D721Med (cell line): ENCODE data around the gene POFUT1.

ENCODE experiments used
- DNase-seq: peaks from one replicate; pipeline ENCODE4 v3.0.0; 2011; ENCODE audit warnings: low spot score; ENCODE audit not compliant: insufficient read length
- FAIRE-seq: peaks from 2 replicates; lab custom pipeline; 2011; peaks lifted over from hg19 to GRCh38; lab: Jason Lieb, UNC
- TF ChIP-seq, protein P1 (sequence below): IDR thresholded peaks from 2 replicates; pipeline ENCODE4 v1.5.1; 2012; ENCODE audit warnings: mild to moderate bottlenecking, control low read depth; ENCODE audit not compliant: insufficient read depth; ENCODE audit errors: missing control alignments

The POFUT1 gene

DNA sequence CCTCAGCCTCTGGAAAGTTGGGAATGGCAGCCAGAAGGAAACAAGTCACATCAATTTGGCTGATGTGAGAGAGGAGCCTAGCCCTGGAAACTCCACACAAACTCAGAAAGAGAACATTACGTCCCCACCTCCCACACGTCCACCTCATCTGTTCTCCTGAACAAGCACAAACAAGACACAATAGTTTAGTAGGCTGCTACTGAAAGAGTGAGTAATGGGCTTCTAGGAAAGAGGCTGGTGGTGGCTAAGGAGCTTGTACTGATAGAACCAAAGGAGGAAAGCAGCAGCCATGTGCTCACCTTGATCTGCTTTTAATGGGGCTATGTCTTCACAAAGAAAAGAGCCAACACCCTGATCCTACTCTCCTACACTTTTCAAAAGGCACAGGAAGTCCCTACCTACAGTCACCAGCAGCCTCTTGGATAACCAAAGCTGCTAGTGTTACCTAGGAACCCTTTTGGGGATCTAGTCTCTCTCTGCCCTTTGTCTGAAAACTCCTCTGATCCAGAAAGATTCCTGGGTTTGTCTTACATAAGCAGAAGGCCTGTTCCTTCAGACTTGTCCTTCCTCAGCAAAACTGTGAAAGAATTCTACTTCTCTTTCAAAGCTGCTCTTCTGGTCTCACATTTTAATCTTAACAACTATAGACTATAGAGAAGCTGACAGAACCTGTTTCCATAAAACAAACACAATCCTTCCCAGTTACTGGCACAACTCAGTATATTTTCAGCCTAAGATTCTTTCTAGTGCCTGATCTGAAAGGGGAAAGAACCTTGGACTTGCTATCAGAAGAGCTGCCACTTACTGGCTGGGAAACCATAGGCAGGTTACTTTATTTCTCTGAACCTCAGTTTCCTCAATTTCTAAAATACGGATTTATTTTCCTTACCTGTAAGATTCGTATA, 3.2 kb upstream of the POFUT1 start:
- DNase-seq: no peak
- FAIRE-seq: no peak
- TF ChIP-seq, protein P1, sequence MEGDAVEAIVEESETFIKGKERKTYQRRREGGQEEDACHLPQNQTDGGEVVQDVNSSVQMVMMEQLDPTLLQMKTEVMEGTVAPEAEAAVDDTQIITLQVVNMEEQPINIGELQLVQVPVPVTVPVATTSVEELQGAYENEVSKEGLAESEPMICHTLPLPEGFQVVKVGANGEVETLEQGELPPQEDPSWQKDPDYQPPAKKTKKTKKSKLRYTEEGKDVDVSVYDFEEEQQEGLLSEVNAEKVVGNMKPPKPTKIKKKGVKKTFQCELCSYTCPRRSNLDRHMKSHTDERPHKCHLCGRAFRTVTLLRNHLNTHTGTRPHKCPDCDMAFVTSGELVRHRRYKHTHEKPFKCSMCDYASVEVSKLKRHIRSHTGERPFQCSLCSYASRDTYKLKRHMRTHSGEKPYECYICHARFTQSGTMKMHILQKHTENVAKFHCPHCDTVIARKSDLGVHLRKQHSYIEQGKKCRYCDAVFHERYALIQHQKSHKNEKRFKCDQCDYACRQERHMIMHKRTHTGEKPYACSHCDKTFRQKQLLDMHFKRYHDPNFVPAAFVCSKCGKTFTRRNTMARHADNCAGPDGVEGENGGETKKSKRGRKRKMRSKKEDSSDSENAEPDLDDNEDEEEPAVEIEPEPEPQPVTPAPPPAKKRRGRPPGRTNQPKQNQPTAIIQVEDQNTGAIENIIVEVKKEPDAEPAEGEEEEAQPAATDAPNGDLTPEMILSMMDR: no peak

DNA sequence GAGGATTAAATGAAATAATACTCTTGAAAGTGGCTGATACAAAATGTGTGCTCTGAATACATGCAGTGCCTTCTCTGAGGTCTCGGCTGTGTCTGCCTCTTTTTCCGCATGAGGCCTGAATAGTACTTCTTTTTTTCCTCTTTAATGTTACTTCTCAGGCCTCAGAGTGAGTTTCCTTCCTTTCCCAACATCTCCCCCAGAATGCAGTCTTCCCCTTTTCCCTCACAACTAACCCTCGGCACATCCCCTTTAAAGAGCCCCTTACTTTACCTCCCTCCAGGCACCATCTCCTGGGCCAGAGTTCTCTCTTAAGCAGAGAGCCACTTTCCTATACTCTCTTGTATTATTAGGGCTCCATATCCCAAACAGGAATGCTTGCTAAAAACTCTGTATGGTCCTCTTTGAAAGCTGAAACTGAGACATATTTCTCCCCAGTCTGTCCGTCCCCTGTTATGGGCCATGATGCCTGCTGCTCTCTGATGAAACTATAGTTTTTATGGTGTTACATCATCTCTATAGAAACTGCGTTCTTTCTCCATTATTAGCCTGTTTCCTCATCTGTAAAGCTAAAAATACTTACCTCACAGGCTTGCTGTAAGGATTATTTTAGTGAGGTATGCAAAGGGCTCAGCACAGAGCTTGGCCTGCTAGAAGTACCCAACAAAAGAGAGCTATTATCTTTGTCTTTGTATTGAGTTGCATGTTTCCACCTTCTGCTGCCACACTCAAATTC, 2.4 kb upstream of the POFUT1 start:
- TF ChIP-seq, protein P1: no peak
- DNase-seq (no peak), FAIRE-seq (no peak)

DNA sequence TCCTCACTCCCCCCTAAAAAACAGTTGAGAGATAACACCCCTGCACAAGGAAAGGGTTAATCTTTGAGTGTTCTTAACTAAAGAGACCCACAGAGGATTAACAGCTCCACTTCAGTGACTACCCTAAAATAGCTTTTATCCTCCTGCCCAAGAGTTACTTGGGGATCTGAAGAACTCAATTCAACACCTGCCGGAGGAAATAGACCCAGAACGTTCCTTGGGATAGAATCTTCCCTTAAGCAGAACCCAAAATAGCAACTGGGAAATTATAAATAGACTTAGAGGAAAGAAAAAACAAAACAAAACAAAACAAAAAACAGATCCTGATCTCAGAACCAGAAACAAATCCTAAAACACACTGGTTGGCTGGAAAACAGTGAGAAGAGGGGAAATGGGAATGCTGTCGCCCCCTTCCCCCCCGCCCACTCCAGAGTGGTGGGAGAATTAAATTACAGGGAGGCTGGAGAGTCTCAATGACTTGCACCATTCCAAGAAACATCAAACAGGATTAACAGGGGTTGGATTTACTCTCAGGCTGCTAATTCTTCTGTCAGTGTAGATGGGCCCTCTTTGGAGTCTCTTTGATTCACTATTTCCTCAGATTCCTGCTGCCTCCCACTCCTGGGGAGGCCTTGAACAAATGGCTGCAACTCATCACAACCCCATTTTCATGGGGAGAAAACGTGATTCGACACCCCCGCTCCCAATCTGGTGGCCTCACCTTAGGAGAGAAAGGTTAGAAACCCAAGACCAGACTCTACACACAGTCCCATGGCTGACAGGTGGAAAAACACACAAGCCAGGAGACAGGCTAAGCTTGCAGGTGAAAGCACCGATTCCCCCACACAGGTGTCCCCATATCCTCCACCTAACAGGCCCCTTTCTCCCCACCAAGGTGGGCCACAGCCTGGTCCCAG, 1.6 kb upstream of the POFUT1 start:
- no peak for DNase-seq
- FAIRE-seq: no peak
- TF ChIP-seq, protein P1: no peak

DNA sequence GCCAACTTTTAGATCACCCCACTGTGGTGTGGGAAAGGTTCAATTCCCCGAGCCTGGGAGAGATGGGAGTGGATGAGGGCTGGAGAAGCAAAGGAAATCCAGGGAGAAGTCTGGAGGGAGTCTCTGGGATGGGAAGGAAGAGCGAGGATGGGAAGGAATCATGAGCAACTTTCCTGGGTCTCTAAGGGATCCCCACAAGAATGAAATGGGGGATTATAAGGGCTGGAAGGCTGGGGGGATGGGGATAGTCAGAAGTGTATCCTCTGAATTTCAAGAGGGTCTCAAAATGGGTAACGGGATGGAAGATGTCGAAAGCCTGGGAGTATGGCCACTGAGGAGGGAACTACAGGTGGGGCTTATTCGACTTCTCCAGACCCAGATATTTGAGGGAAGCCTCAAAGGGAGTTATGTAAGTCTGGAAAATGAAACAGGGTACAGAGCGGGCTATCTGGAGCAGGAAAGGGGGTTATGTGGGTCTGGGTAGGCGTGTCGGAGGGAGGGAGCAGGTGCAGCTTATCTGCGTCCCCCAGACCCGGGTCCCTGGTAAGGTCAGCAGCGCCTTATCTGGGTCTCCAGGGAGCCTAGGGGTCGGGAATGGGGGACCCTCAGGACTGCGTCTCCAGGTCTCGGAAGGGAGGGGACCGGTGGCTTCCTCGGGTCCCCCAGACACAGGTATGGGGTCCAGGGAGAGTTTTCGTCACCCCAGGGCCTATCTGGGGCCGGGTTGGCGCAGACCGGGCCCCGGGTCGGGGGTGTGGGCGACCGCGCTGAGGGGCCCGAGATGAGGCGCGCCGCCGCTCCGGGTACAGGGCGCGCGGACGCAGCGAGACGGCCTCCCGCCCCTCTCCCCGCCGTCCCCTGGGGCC, 687 bp upstream of the POFUT1 start:
- no peak for DNase-seq
- TF ChIP-seq, protein P1: no peak
- no peak for FAIRE-seq

DNA sequence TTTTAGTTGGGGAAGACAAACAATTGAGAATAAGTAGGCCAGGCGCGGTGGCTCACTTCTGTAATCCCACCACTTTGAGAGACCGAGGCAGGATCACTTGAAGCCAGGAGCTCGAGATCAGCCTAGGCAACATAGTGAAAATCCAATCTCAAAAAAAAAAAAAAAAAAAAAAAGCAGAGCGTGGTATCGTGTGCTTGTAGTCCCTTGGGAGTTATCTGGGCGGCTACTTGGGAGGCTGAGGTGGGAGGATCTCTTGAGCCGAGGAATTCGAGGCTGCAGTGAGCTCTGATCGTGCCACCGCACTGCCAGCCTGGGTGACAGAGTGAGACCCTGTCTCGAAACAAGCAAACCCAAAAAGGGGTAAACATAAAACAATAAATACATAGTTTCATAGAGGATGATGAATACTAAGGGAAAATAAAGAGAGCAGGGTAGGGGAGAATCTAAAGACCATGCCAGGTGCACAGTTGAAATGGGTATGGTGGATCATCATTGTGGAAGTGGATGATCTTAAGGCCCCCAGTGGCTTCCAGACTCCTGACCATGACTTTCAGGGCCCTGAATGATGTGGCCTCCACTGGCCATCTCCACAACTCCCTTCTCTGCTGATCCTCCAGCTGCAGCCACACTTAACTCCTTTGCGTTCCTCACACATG, 947 bp downstream of the POFUT1 start:
- TF ChIP-seq, protein P1: no peak
- no peak for FAIRE-seq

More for the DNA sequence above, 947 bp downstream of the POFUT1 start:
- DNase-seq: no peak
